ENCODE measurements around the gene EPB41. TPM values are rescaled to one million over a fixed set of nuclear protein-coding genes. Genes with fewer than 3 reads are reported as not detected.

EPB41 gene
- total and polyA plus RNA-seq, 4 donors = 10.7 to 189 (median 38.1) TPM

DNA sequence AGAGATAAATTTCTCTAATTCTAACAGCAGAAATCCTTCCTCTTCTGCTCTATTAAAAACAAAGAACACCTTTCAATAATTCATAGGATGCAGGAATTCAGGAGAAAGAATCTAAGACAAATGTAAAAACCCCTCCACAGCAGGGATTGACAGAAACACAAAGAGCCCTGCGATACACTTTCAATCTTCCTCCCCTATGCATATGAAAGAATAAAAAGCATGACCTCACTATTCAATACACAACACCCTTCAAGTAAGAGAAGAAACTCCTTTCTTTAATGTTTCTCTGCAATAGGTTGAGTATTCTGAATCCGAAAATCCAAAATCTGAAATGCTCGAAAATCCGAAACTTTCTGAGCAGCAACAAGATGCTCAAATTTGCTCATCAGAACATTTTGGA, 250.2 kb downstream of the EPB41 start:
- peaks cover 16 to 68% (median 36%) of the 10 kb centered on the region in 4 donors for H3K4me1 ChIP-seq (ENCODE audit: control insufficient read depth in 4 of 4, insufficient read depth in 4 of 4, low read length in 3 of 4)

DNA sequence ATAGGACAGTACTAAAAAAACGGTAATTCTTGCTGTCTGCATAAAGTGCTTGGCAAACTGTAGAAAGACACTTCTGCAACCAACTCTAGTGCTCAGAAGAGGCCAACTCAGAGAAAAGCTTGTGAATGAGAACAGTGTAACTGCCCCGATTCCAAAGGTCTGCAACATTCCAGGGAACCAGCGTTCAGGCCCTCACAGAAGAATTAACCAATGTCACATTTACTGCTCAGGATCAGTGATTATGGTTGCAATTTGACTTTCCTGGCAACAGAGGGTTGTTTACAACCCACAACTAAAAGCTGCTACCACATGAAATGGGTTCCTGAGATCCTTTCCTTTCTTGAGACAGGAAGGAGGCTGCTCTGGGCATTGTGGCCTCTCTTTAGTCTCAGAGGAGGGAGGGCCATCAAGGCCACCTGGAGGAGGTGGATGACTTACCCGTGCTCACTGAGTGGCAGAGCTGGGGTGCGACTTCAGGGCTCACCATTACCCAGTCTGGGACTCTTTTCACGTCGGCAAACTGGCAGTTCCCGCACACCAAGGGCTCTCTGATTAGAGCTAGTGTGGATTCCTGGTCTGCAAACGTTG, 252.0 kb downstream of the EPB41 start:
- H3K27ac ChIP-seq (ENCODE audit: low read depth in 1 of 2, low read length in 2 of 2) = peak overlapping the region; percentile 41 to 45
- peaks cover 0 to 34% (median 12%) of the 10 kb centered on the region in 4 donors for H3K36me3 ChIP-seq (ENCODE audit: control insufficient read depth in 4 of 4, insufficient read depth in 3 of 4, low read depth in 1 of 4, low read length in 3 of 4)
- 44% methylated on average over 9 of the region's 9 CpGs for WGBS
- no peak overlapping the region for H3K4me3 ChIP-seq (ENCODE audit: low read depth in 1 of 3, low read length in 3 of 3)
- TF ChIP-seq, protein P1, sequence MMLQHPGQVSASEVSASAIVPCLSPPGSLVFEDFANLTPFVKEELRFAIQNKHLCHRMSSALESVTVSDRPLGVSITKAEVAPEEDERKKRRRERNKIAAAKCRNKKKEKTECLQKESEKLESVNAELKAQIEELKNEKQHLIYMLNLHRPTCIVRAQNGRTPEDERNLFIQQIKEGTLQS (IDR thresholded peaks at IDR 0.05) = no peak
- TF ChIP-seq, protein P2, sequence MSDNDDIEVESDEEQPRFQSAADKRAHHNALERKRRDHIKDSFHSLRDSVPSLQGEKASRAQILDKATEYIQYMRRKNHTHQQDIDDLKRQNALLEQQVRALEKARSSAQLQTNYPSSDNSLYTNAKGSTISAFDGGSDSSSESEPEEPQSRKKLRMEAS (IDR thresholded peaks at IDR 0.05) = no peak
- TF ChIP-seq JUND (IDR thresholded peaks at IDR 0.05) = peak in 1 of 2 donors; percentile 42
- TF ChIP-seq EGR1 (IDR thresholded peaks at IDR 0.05; ENCODE audit: low read depth in 2 of 2) = no peak
- TF ChIP-seq, protein P3, sequence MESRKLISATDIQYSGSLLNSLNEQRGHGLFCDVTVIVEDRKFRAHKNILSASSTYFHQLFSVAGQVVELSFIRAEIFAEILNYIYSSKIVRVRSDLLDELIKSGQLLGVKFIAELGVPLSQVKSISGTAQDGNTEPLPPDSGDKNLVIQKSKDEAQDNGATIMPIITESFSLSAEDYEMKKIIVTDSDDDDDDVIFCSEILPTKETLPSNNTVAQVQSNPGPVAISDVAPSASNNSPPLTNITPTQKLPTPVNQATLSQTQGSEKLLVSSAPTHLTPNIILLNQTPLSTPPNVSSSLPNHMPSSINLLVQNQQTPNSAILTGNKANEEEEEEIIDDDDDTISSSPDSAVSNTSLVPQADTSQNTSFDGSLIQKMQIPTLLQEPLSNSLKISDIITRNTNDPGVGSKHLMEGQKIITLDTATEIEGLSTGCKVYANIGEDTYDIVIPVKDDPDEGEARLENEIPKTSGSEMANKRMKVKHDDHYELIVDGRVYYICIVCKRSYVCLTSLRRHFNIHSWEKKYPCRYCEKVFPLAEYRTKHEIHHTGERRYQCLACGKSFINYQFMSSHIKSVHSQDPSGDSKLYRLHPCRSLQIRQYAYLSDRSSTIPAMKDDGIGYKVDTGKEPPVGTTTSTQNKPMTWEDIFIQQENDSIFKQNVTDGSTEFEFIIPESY (IDR thresholded peaks at IDR 0.05) = no peak
- no peak for TF ChIP-seq TAF1 (conservative IDR thresholded peaks at IDR 0.05)
- TF ChIP-seq FOXA2 (IDR thresholded peaks at IDR 0.05) = no peak
- peak; percentile 40 to 51 for TF ChIP-seq RXRA (IDR thresholded peaks at IDR 0.05)
- TF ChIP-seq YY1 (IDR thresholded peaks at IDR 0.05) = peak; percentile 25
- TF ChIP-seq, protein P4, sequence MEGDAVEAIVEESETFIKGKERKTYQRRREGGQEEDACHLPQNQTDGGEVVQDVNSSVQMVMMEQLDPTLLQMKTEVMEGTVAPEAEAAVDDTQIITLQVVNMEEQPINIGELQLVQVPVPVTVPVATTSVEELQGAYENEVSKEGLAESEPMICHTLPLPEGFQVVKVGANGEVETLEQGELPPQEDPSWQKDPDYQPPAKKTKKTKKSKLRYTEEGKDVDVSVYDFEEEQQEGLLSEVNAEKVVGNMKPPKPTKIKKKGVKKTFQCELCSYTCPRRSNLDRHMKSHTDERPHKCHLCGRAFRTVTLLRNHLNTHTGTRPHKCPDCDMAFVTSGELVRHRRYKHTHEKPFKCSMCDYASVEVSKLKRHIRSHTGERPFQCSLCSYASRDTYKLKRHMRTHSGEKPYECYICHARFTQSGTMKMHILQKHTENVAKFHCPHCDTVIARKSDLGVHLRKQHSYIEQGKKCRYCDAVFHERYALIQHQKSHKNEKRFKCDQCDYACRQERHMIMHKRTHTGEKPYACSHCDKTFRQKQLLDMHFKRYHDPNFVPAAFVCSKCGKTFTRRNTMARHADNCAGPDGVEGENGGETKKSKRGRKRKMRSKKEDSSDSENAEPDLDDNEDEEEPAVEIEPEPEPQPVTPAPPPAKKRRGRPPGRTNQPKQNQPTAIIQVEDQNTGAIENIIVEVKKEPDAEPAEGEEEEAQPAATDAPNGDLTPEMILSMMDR (IDR thresholded peaks at IDR 0.05; ENCODE audit: low read depth, low read length, missing input control) = no peak
- no peak for TF ChIP-seq GABPA (IDR thresholded peaks at IDR 0.05 in 1 of 2, conservative IDR thresholded peaks at IDR 0.05 in 1 of 2)
- TF ChIP-seq FOXA1 (IDR thresholded peaks at IDR 0.05) = no peak
- TF ChIP-seq NR2F2 (IDR thresholded peaks at IDR 0.05) = no peak
- TF ChIP-seq HNF4G (IDR thresholded peaks at IDR 0.05) = peak; percentile 74
- TF ChIP-seq RAD21 (IDR thresholded peaks at IDR 0.05) = peak; percentile 18 to 40
- TF ChIP-seq SP1 (IDR thresholded peaks at IDR 0.05) = peak; percentile 63
- peak; percentile 91 to 94 for TF ChIP-seq HNF4A (conservative IDR thresholded peaks at IDR 0.05)
- TF ChIP-seq, protein P5, sequence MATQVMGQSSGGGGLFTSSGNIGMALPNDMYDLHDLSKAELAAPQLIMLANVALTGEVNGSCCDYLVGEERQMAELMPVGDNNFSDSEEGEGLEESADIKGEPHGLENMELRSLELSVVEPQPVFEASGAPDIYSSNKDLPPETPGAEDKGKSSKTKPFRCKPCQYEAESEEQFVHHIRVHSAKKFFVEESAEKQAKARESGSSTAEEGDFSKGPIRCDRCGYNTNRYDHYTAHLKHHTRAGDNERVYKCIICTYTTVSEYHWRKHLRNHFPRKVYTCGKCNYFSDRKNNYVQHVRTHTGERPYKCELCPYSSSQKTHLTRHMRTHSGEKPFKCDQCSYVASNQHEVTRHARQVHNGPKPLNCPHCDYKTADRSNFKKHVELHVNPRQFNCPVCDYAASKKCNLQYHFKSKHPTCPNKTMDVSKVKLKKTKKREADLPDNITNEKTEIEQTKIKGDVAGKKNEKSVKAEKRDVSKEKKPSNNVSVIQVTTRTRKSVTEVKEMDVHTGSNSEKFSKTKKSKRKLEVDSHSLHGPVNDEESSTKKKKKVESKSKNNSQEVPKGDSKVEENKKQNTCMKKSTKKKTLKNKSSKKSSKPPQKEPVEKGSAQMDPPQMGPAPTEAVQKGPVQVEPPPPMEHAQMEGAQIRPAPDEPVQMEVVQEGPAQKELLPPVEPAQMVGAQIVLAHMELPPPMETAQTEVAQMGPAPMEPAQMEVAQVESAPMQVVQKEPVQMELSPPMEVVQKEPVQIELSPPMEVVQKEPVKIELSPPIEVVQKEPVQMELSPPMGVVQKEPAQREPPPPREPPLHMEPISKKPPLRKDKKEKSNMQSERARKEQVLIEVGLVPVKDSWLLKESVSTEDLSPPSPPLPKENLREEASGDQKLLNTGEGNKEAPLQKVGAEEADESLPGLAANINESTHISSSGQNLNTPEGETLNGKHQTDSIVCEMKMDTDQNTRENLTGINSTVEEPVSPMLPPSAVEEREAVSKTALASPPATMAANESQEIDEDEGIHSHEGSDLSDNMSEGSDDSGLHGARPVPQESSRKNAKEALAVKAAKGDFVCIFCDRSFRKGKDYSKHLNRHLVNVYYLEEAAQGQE (IDR thresholded peaks at IDR 0.05) = no peak
- peak overlapping the region in 1 of 2 donors; percentile 41 for H3K9ac ChIP-seq (ENCODE audit: low read depth in 1 of 2, low read length in 2 of 2)
- DNase-seq (ENCODE audit: low spot score) = no peak
- no peaks in the 10 kb centered on the region for H3K9me3 ChIP-seq (ENCODE audit: control insufficient read depth in 4 of 4, low read length in 3 of 4)
- no peaks in the 10 kb centered on the region for H3K27me3 ChIP-seq (ENCODE audit: control insufficient read depth in 4 of 4, insufficient read depth in 4 of 4, low read length in 3 of 4)
- peaks cover 17 to 73% (median 38%) of the 10 kb centered on the region in 4 donors for H3K4me1 ChIP-seq (ENCODE audit: control insufficient read depth in 4 of 4, insufficient read depth in 4 of 4, low read length in 3 of 4)

More for the DNA sequence above, 250.2 kb downstream of the EPB41 start:
- Histone ChIP-seq H3K36me3 (ENCODE audit: control insufficient read depth in 4 of 4, insufficient read depth in 3 of 4, low read depth in 1 of 4, low read length in 3 of 4) (peaks cover 1 to 36% (median 13%) of the 10 kb centered on the region in 4 donors), H3K4me3 (ENCODE audit: low read depth in 1 of 3, low read length in 3 of 3) (no peak overlapping the region), H3K27ac (ENCODE audit: low read depth in 1 of 2, low read length in 2 of 2) (no peak overlapping the region), H3K9me3 (ENCODE audit: control insufficient read depth in 4 of 4, low read length in 3 of 4) (no peaks in the 10 kb centered on the region), H3K27me3 (ENCODE audit: control insufficient read depth in 4 of 4, insufficient read depth in 4 of 4, low read length in 3 of 4) (no peaks in the 10 kb centered on the region), H3K9ac (ENCODE audit: low read depth in 1 of 2, low read length in 2 of 2) (no peak overlapping the region)
- WGBS = 95% methylated on average over 4 of the region's 4 CpGs
- TF ChIP-seq NR2F2 (IDR thresholded peaks at IDR 0.05) = no peak
- TF ChIP-seq RAD21 (IDR thresholded peaks at IDR 0.05) = no peak
- no peak for TF ChIP-seq EGR1 (IDR thresholded peaks at IDR 0.05; ENCODE audit: low read depth in 2 of 2)
- TF ChIP-seq, protein P2 (IDR thresholded peaks at IDR 0.05) = no peak
- TF ChIP-seq, protein P3 (IDR thresholded peaks at IDR 0.05) = no peak
- no peak for TF ChIP-seq HNF4A (conservative IDR thresholded peaks at IDR 0.05)
- no peak for TF ChIP-seq FOXA1 (IDR thresholded peaks at IDR 0.05)
- no peak for TF ChIP-seq YY1 (IDR thresholded peaks at IDR 0.05)
- TF ChIP-seq, protein P1 (IDR thresholded peaks at IDR 0.05) = no peak
- no peak for DNase-seq (ENCODE audit: low spot score)

Data from liver (tissue), 9 donors.